T follicular helper cell (primary cell): ENCODE results near the gene PREPL.
"Not testable (repeated sequence)": the region's sequence is repeated elsewhere in the genome, so short reads cannot be mapped to it uniquely, and the experiment has no call there.

Experiments used
- DNase-seq: peaks from one replicate; pipeline ENCODE4 v3.0.0-alpha.2; 2020; ENCODE audit warnings: low read depth

PREPL gene

GRCh38 chr2:44348400-44348799 is 12.9 kb downstream of the PREPL start:
- DNase-seq: no peak

GRCh38 chr2:44347526-44347925 is 13.8 kb downstream of the PREPL start:
- no peak for DNase-seq

- DNase-seq: no peak
These were observed 18.4 kb downstream of the PREPL start for GRCh38 chr2:44342854-44343253.

DNA sequence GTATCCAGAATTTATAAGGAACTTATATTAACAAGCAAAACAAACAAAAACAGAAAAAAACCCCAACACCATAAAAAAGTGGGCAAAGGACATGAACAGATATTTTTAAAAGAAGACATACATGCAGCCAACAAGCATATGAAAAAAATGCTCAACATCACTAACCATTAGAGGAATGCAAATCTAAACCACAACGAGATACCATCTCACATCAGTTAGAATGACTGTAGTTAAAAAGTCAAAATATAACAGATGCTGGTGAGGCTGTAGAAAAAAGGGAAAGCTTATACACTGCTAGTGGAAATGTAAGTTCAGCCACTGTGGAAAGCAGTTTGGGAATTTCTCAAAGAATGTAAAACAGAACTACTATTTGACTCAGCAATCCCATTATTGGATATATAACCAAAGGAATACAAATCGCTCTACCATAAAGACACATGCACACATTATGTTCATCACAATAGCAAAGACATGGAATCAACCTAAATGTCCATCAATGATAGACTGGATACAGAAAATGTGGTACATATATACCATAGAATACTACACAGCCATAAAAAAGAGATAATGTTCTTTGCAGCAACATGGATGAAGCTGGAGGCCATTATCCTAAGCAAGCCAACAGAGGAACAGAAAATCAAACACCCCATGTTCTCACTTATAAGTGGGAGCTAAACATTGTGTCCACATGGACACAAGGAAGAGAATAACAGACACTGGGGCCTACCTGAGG is 25.3 kb downstream of the PREPL start:
- DNase-seq: no peak

DNA sequence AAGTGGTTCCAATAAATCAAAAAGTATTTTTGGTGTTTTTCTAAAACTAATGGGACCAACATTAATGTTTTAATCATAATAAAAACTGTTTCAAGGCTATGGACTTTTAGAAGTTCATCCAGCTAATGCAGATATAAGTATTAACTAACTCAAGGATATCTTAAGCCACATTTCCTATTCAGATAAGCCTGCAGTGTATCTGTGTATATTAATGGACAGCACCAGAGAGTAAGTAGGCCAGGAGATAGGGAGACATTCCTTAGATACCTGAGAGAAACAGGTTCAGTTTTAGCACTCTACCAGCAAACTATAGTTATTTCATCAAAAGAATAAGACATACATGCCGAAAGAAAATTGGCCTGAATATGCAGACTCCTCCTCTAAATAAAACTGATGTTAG is 27.3 kb downstream of the PREPL start:
- no peak for DNase-seq

DNA sequence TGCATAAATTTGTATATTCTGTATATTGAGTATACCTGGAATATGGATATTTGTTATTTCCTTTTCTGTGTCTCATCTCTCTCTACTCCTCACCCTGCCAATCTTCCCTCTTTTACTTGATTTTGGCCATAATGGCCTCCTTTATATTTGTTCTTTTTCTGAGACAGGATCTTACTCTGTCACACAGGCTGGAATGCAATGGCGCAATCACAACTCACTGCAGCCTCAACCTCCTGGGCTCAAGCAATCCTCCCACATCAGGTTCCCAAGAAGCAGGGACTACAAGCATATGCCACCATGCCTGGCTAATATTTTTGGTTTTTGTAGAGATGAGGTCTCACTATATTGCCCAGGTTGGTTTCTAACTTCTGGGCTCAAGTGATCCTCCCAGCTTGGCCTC is 30.5 kb downstream of the PREPL start:
- DNase-seq: no peak

- DNase-seq: no peak
These were observed 32.0 kb downstream of the PREPL start for GRCh38 chr2:44329343-44329742.

DNA sequence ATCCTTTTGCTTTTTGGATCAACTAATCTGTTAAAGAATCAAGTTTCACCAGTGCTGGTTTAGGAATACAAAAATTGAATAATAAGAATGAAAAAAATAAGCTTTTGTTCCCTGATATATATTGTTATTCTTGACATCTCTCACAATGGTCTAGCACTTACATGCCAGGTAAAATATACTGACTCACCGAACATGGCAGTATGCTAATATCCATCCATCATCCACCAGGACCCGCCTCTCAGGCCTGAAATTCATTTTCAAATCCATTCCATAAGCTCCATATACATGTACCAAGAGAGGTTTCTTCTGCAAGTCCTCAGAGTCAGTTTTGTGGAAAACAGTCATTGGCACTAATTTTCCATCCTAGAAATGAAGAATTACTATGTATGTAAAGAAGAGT is 32.5 kb downstream of the PREPL start:
- no peak for DNase-seq

DNA sequence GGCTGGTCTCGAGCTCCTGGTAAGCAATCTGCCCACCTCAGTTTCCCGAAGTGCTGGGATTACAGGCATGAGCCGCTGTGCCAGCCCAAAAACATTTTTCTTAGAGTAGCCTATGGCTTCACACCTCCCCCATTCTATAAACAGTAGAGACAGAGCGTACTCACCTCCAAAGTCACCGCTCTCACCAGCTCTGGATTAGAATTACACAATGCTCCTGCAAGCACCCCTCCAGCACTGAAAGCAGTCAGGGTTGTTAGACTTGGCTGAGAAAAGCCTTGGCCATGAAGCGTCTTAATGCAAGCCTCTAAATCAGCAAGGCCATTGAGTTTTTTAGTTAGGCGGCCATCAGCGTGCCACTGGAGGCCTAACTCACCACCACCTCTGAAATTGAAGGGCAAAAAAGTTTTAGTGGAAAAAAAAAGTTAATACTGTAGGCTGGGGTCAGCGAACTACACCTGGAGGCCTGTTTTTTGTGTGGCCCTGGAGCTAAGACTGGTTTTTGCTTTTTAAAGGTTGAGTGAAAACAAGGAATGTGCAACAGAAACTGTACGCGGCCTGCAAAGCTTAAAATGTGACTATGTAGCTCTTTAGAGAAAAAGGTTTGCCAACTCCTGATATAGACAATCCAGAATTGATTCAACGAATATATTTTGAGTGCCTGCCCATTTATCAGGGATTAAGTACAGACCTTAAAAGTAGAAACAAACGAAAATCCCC is 34.6 kb downstream of the PREPL start:
- DNase-seq: no peak

DNA sequence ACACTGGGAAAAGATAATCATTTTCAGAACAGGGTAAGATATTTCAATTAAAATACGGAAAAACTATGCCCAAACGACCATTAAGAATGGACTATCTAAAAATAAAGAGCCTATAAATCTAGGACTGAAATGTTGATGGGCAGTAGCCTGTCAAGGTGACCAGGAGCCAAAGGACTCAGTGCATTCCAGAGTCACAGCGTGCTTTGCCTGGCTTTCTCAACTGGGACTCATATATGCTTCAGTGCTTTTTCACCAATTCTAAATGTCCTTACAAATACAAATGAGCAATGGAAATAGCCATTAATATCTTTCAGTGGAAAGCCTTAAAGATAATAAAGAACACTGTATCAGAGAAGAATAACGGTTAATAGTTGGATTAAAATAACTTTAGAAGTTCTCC is 35.4 kb downstream of the PREPL start:
- no peak for DNase-seq

- no peak for DNase-seq
These were observed 36.3 kb downstream of the PREPL start for GRCh38 chr2:44324971-44325426.

GRCh38 chr2:44321360-44321759 is 39.9 kb downstream of the PREPL start:
- no peak for DNase-seq

DNA sequence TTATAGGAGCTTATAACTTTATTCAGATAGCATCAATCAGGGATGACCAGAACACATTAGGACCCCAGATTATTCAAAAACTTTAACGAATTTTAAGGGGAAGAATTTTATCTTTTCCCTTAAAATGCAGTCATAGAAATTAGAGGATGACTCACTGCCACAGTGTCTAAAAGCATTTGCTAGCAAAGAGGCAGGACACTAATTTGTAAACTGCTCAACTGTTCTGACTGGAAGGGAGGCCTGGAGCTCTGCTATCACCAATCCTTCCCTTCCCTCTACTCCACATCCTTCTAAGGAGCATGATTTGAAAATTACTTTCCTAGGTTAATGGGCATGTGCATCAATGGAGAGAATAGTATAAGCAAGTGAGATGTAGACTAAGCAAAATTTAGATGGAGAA is 40.5 kb downstream of the PREPL start:
- DNase-seq: no peak

DNA sequence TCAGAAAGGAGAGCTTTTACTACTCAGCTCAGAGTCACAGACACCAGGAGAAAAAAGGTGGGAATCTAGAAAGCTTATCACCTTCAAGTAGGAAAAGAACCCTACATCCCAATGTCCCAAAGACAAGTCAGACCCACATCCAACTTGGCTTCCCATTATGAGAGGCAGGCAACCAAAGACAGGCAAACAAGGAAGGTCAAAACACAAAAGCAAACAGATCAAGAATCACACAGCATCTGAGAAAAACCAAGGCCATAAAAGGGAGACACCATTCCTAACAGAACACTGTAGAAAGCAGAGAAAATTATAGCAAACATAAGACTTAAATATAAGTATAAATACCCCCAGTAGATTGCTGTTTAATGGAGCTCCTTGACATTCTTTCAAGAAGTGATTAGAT is 45.3 kb downstream of the PREPL start:
- DNase-seq: no peak

GRCh38 chr2:44314362-44314761 is 46.9 kb downstream of the PREPL start:
- no peak for DNase-seq

GRCh38 chr2:44310287-44310686 is 51.0 kb downstream of the PREPL start:
- no peak for DNase-seq

GRCh38 chr2:44305882-44306281 is 55.4 kb downstream of the PREPL start:
- DNase-seq: no peak

DNA sequence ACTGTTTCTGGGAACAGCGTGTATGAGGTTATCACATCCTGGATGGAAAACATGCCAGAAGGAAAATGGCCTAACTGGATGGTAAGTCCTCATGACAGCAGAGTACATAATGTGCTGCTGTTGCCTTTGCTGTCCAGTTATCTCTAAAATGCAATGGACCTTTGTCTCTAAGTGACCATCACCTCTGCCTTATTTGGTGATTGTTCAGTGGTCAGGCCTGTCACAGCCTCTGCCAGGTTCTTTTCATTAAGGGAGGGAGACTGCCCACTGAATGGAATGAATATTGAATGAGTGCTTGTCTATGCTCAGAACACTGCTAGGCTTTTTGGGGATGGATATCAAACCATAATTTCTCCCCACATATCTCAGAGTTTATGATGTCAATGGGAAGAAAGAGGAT is 57.0 kb downstream of the PREPL start:
- no peak for DNase-seq

GRCh38 chr2:44303766-44304165 is 57.5 kb downstream of the PREPL start:
- DNase-seq: not testable (repeated sequence)

DNA sequence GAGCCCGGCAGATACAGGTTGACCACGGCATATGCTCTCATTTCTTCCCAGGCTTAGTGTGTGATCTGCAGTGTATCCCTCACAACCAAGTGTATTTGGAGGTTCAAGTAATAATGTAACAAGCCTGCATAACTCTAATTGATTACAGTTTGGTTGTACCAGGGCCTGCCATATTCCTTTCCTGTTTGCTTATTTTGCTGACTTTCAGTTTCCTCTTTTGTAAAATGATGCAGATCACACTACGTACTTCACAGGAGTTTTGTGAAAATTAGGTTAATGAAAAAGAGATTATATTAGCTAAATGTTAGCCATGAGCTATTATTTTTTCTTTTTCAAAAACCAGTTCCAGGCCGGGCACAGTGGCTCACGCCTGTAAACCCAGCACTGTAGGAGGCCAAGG is 60.2 kb downstream of the PREPL start:
- DNase-seq: no peak

DNA sequence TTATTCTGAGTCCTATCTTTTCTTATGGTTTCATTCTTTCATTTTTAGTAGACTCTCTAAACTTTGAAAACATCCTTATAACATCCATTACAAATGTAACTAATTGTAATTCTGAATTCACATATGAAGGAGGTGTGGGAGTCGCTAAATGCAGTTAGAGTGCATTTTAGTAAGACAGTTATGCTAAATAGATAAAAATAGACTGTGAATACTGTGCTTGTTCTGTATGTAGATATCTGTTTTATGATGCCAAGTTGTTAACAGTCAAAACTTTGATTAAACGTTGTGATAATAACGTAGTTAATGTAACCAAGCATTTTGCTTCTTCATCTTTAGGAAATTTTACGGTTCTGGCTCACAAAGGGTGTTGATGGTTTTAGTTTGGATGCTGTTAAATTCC is 61.7 kb downstream of the PREPL start:
- no peak for DNase-seq

GRCh38 chr2:44297431-44297830 is 63.9 kb downstream of the PREPL start:
- no peak for DNase-seq

- no peak for DNase-seq
These were observed 64.6 kb downstream of the PREPL start for GRCh38 chr2:44296653-44297052.
